GM12892 (cell line): ENCODE data around the gene LIPE.

Experiments
- POLR2A ChIP-seq: IDR thresholded peaks from 2 replicates; pipeline ENCODE4 v1.6.1; 2011; ENCODE audit warnings: low read depth, low read length, control low read depth
- POLR2AphosphoS5 ChIP-seq: IDR thresholded peaks from 2 replicates; pipeline ENCODE4 v1.6.1; 2011; ENCODE audit warnings: low read depth, low read length, control low read depth

DNA sequence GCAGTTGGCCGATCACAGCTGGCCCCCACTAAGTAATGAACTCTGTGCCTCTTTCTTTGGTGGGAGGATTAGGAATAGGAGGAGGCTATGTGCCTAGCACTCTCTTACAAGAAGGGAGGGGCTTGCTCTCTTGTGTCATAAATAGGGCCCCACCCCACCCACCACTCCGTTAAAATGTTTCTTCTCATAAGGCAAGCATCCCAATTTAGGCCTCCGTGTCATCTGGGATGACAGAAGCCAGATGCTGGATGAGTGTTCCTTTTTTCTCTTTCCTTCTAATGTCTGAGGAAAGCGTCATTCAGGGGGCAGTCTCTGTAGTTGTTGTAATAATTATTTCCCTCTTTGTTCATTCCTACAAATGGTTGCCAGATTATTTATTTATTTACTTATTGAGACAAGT is at the start of gene LIPE:
- TF ChIP-seq POLR2AphosphoS5 (no peak), POLR2A (no peak)
